ENCODE data around the gene ABO. TPM values are rescaled to one million over a fixed set of nuclear protein-coding genes. Genes with fewer than 3 reads are reported as not detected.

Gene ABO
- total and polyA plus RNA-seq, 2 of the 8 experiments (the other 6 are each of a cell fraction or from before 2014, with no cell fraction given): 0.03 TPM; not detected in 1

GRCh38 chr9:133207021-133207531 lies 67.9 kb downstream of the ABO start:
- POLR2A ChIA-PET (ENCODE audit: partially characterized antibody): interaction anchor here (1.2 kb wide), 1 partner anchor 140 kb away, joined by 3 read pairs; no protein-coding TSS in a partner anchor
- H2BK15ac ChIP-seq (ENCODE audit: low read length): no peak overlapping the region

More at GRCh38 chr9:133207021-133207531, 67.9 kb downstream of the ABO start:
- Histone ChIP-seq H4K91ac (replicated peaks; ENCODE audit: insufficient read length, low read length) (no peak overlapping the region), H3K27me3 (replicated peaks in 1 of 4; ENCODE audit: control insufficient read depth in 3 of 4, extremely low read depth in 1 of 4, insufficient read depth in 3 of 4, low read length in 3 of 4) (peaks cover 10 to 59% (median 40%) of the 10 kb centered on the region in 4 experiments), H2BK12ac (ENCODE audit: low read depth, low read length) (no peak overlapping the region), H4K5ac (ENCODE audit: insufficient read length, low read depth, low read length) (no peak overlapping the region), H3K27ac (ENCODE audit: low read depth, low read length) (no peak overlapping the region), H2BK20ac (ENCODE audit: low read length) (no peak overlapping the region), H3K4me2 (ENCODE audit: insufficient read depth in 1 of 2, low read depth in 2 of 2, low read length in 2 of 2) (no peak overlapping the region), H4K8ac (ENCODE audit: extremely low read depth, insufficient read depth, low read length) (no peak overlapping the region), H2BK5ac (ENCODE audit: low read depth, low read length) (no peak overlapping the region), H3K23me2 (ENCODE audit: low read depth, low read length) (no peaks in the 10 kb centered on the region; the same call in 1 of the 2 replicates), H3K4me1 (replicated peaks in 1 of 4; ENCODE audit: control insufficient read depth in 3 of 4, insufficient read depth in 4 of 4, low read length in 3 of 4) (no peaks in the 10 kb centered on the region), H3K4ac (replicated peaks; ENCODE audit: insufficient read length, low read depth, low read length) (no peak overlapping the region), H3K18ac (ENCODE audit: extremely low read depth, low read length) (no peak overlapping the region), H2AK5ac (ENCODE audit: low read depth, low read length) (no peak overlapping the region), H2AFZ (ENCODE audit: low read length) (no peak overlapping the region), H3K14ac (ENCODE audit: insufficient read length) (no peak overlapping the region), H3K4me3 (ENCODE audit: extremely low read depth in 1 of 4, insufficient read depth in 2 of 4, low read depth in 3 of 4, low read length in 4 of 4) (no peak overlapping the region), H3K79me1 (ENCODE audit: low read depth, low read length) (no peaks in the 10 kb centered on the region), H3K23ac (ENCODE audit: insufficient read length) (no peak overlapping the region), H2BK120ac (replicated peaks; ENCODE audit: low read depth, low read length) (no peak overlapping the region), H3K9me3 (ENCODE audit: insufficient read depth in 2 of 2, low read depth in 1 of 2, low read length in 1 of 2) (no peaks in the 10 kb centered on the region), H4K20me1 (replicated peaks in 1 of 2; ENCODE audit: control insufficient read depth in 1 of 2, insufficient read depth in 2 of 2, low read length in 2 of 2) (no peaks in the 10 kb centered on the region), H3K9ac (replicated peaks in 1 of 4; ENCODE audit: extremely low read depth in 1 of 4, low read depth in 3 of 4, low read length in 3 of 4) (no peak overlapping the region), H3K36me3 (ENCODE audit: control insufficient read depth in 2 of 4, insufficient read depth in 4 of 4, low read length in 3 of 4) (no peaks in the 10 kb centered on the region), H3K79me2 (ENCODE audit: control insufficient read depth in 1 of 2, insufficient read depth in 2 of 2, low read length in 2 of 2) (no peaks in the 10 kb centered on the region), H3K56ac (replicated peaks; ENCODE audit: insufficient read length, low read depth, low read length) (no peak overlapping the region)
- 91% methylated on average over 14 of the region's 14 CpGs; no CpG with 5 or more reads in 1 of the 2 experiments for WGBS, 2 experiments (ENCODE audit: extremely low coverage in 1 of 2, insufficient coverage in 1 of 2, insufficient read length in 1 of 2, insufficient replicate concordance in 2 of 2, low coverage in 1 of 2, low lambda C conversion rate in 2 of 2, missing lambda C conversion rate in 1 of 2)
- no peak for DNase-seq (ENCODE audit: low read depth in 1 of 2, low spot score in 2 of 2)
- no peak for TF ChIP-seq NANOG (IDR thresholded peaks at IDR 0.05; ENCODE audit: insufficient read depth, low read depth, low read length, poor library complexity, severe bottlenecking)
- TF ChIP-seq, protein P1, sequence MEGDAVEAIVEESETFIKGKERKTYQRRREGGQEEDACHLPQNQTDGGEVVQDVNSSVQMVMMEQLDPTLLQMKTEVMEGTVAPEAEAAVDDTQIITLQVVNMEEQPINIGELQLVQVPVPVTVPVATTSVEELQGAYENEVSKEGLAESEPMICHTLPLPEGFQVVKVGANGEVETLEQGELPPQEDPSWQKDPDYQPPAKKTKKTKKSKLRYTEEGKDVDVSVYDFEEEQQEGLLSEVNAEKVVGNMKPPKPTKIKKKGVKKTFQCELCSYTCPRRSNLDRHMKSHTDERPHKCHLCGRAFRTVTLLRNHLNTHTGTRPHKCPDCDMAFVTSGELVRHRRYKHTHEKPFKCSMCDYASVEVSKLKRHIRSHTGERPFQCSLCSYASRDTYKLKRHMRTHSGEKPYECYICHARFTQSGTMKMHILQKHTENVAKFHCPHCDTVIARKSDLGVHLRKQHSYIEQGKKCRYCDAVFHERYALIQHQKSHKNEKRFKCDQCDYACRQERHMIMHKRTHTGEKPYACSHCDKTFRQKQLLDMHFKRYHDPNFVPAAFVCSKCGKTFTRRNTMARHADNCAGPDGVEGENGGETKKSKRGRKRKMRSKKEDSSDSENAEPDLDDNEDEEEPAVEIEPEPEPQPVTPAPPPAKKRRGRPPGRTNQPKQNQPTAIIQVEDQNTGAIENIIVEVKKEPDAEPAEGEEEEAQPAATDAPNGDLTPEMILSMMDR (IDR thresholded peaks at IDR 0.05; ENCODE audit: control extremely low read depth in 1 of 3, insufficient read depth in 1 of 3, low read depth in 1 of 3, low read length in 3 of 3): no peak
- CTCF ChIA-PET (ENCODE audit: partially characterized antibody): interaction anchor here (0.8 to 2.3 kb wide), 6 partner anchors 20 to 148 kb away, joined by 3 to 20 read pairs (median 4); no protein-coding TSS in a partner anchor
- FAIRE-seq: no peak
